ENCODE measurements around the gene RUNX3. TPM values are rescaled to one million over a fixed set of nuclear protein-coding genes. Genes with fewer than 3 reads are reported as not detected.

Gene RUNX3
- total and polyA plus RNA-seq, 7 donors, result 0.36 to 18.0 (median 1.2) TPM; not detected in 1

DNA sequence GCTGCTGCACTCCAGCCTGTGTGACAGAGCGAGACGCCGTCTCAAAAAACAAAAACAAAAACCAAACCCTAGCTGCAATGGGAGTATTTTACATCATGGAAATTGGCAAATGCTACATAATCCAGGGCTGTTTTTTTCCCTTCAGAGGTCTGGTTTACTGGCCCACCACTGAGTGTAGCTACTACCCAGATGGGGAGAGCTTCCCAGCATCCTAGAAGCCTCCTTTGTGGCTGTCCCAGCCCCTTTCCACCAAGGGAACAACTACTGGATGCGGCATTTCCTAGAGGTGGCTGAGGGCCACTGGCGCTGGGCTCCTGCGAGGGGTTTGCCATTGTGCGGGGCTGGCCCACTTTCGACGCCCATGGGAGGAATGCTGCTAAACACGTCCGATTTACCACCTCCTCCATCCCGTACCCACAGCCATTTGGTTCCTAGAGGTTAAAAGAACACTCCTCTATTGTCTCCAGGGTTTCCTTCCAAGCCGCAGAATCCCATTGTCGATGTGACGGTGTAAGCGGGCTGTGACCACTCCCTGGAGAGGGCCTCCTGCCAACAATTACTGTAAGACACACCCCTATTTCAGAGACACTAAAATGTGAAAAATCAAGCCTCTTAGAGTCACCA lies 55.4 kb downstream of the RUNX3 start:
- Histone ChIP-seq H3K27ac (no peak overlapping the region), H3K4me3 (no peak overlapping the region), H3K27me3 (peaks cover 0 to 8% (median 0%) of the 10 kb centered on the region in 3 donors), H3K9me3 (no peaks in the 10 kb centered on the region), H3K4me1 (no peaks in the 10 kb centered on the region), H3K36me3 (no peaks in the 10 kb centered on the region)
- intact Hi-C loops (cut with DNase I), result no loop called here
- DNase-seq, result no peak
- TF ChIP-seq EP300 (IDR thresholded peaks at IDR 0.05), result no peak
- TF ChIP-seq POLR2AphosphoS5 (IDR thresholded peaks at IDR 0.05), result no peak
- no peak for TF ChIP-seq POLR2A (IDR thresholded peaks at IDR 0.05)
- WGBS, 2 donors, result 43 to 79% methylated on average over 16 of the region's 16 CpGs

DNA sequence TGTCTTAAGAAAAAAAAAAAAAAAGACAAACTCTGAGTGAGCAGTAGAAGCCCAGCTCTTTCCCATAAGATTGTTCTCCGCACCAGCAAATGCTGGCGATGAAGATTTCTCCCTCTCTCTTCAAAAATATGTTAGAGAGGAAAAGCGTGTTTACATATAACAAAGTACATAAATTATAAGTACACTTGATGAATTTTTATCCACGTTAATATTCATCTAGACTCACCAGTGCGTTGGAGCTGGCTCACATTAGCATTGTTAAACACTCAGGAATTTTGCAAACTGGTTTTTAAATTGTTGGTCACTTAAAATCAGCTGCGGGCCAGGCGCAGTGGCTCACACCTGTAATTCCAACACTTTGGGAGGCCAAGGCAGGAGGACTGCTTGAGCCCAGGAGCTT lies 56.0 kb downstream of the RUNX3 start:
- H3K27me3 ChIP-seq, result peaks cover 0 to 8% (median 0%) of the 10 kb centered on the region in 3 donors
- no peaks in the 10 kb centered on the region for H3K36me3 ChIP-seq
- H3K4me1 ChIP-seq, result no peaks in the 10 kb centered on the region
- DNase-seq, result no peak
- no peak overlapping the region for H3K27ac ChIP-seq
- H3K4me3 ChIP-seq, result no peak overlapping the region
- no peaks in the 10 kb centered on the region for H3K9me3 ChIP-seq
- intact Hi-C loops (cut with DNase I), result no loop called here
- TF ChIP-seq EP300 (IDR thresholded peaks at IDR 0.05), result no peak
- TF ChIP-seq POLR2AphosphoS5 (IDR thresholded peaks at IDR 0.05), result no peak
- no peak for TF ChIP-seq POLR2A (IDR thresholded peaks at IDR 0.05)
- TF ChIP-seq, protein P1, sequence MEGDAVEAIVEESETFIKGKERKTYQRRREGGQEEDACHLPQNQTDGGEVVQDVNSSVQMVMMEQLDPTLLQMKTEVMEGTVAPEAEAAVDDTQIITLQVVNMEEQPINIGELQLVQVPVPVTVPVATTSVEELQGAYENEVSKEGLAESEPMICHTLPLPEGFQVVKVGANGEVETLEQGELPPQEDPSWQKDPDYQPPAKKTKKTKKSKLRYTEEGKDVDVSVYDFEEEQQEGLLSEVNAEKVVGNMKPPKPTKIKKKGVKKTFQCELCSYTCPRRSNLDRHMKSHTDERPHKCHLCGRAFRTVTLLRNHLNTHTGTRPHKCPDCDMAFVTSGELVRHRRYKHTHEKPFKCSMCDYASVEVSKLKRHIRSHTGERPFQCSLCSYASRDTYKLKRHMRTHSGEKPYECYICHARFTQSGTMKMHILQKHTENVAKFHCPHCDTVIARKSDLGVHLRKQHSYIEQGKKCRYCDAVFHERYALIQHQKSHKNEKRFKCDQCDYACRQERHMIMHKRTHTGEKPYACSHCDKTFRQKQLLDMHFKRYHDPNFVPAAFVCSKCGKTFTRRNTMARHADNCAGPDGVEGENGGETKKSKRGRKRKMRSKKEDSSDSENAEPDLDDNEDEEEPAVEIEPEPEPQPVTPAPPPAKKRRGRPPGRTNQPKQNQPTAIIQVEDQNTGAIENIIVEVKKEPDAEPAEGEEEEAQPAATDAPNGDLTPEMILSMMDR (IDR thresholded peaks at IDR 0.05), result no peak
- WGBS, 2 donors, result 83 to 94% methylated on average over 7 of the region's 7 CpGs

DNA sequence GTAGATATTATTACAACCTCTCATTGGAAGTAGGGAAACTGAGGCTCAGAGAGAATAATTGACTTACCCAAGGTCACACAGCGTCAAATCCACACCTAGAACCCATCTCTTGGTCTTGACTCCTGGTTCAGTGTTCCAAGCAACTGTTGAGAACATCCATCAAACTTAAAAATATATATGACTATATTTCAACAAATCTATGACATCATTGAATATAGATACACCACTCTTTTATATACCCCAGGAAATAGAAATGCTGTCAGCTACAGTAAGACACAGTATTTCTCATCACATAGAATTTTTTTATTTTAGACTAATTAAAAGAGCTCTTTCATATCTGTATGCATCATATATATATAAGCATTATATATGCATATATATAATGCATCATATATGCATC lies 56.9 kb downstream of the RUNX3 start:
- Histone ChIP-seq H3K9me3 (no peaks in the 10 kb centered on the region), H3K27ac (no peak overlapping the region), H3K4me3 (no peak overlapping the region), H3K27me3 (peaks cover 0 to 8% (median 0%) of the 10 kb centered on the region in 3 donors), H3K36me3 (no peaks in the 10 kb centered on the region), H3K4me1 (no peaks in the 10 kb centered on the region)
- intact Hi-C loops (cut with DNase I), result no loop called here
- TF ChIP-seq POLR2AphosphoS5 (IDR thresholded peaks at IDR 0.05) (no peak), EP300 (IDR thresholded peaks at IDR 0.05) (no peak)
- WGBS, 2 donors, result 89 to 93% methylated on average over 1 of the region's 1 CpG
- DNase-seq, result no peak

DNA sequence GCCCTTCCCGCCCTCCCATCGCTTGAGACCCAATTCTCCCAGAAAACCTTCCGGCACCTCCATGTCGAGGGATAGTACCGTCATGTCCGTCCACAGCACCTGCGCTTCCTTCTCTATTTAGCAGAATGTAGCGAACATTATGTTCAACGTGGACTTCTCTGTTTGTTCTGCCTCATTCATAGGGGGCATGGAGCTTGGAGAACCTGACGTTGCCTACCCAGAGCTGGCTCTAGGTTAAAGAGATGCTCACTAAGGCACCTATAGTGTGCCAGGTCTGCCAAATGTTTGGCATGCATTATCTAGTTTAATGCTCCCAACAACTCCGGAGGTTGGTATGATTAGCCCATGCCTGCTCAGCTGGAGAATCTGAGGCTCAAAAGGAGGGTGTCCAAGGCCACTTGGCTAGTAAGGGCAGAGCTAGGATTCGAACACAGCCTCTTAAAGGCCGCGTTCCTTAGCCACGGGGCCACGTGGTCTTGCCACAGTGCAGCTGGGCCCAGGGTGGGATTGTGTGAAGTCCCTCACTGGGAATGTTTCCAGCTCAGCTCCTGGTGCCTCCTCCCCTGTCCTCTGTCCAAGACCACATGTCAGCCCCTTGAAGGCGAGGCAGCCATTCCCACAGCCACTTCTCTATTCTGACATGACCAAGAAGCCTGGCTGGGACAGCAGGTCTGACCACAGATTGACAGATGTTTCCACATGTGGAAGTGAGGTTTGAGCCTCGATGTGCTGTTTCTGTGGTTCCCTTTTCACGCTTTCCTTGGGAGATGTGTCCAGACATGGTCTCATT lies 57.8 kb downstream of the RUNX3 start:
- Histone ChIP-seq H3K4me1 (no peaks in the 10 kb centered on the region), H3K9me3 (no peaks in the 10 kb centered on the region), H3K27me3 (peaks cover 0 to 12% (median 2%) of the 10 kb centered on the region in 3 donors), H3K27ac (no peak overlapping the region), H3K4me3 (no peak overlapping the region), H3K36me3 (no peaks in the 10 kb centered on the region)
- intact Hi-C loops (cut with DNase I), result no loop called here
- no peak for DNase-seq
- 71 to 87% methylated on average over 19 of the region's 19 CpGs for WGBS, 2 donors
- TF ChIP-seq POLR2AphosphoS5 (IDR thresholded peaks at IDR 0.05) (no peak), POLR2A (IDR thresholded peaks at IDR 0.05) (no peak), EP300 (IDR thresholded peaks at IDR 0.05) (no peak)
- TF ChIP-seq, protein P1 (IDR thresholded peaks at IDR 0.05), result no peak

DNA sequence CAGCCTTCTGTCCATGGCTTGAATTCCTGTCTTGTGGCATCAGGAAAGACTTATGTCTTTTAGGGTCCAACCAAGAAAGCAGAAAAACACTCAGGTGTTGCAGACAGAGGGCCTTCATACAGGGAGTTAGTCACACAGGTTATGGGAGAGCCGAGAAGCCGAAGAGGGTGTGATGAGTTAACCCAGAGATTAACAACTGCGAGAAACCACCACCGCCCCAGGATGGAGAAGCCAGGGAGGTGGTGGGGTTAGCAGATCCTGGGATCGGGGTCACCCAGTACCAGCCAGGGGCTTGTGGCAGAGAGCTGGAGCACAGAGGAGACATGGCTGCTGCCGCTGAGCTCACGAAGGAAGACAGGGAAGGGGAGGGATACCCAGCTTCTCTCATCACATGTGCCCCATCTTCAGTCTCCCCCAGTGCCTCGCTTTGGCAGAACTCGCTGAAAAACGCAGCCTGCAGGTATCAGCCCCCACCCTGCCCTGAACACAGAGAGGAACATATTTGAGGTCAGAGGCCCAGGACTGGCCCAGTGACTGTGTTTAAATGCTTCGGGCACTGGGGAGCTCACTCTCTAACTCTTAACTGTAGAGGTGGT lies 58.7 kb downstream of the RUNX3 start:
- Histone ChIP-seq H3K4me3 (no peak overlapping the region), H3K27ac (no peak overlapping the region), H3K27me3 (peaks cover 0 to 20% (median 9%) of the 10 kb centered on the region in 3 donors), H3K36me3 (no peaks in the 10 kb centered on the region), H3K9me3 (no peaks in the 10 kb centered on the region), H3K4me1 (no peaks in the 10 kb centered on the region)
- TF ChIP-seq EP300 (IDR thresholded peaks at IDR 0.05) (no peak), POLR2A (IDR thresholded peaks at IDR 0.05) (no peak), POLR2AphosphoS5 (IDR thresholded peaks at IDR 0.05) (no peak)
- TF ChIP-seq, protein P1 (IDR thresholded peaks at IDR 0.05), result no peak
- WGBS, 2 donors, result 82 to 95% methylated on average over 11 of the region's 11 CpGs
- DNase-seq, result no peak
- intact Hi-C loops (cut with DNase I), result no loop called here

Data from sigmoid colon (tissue), 7 donors.